ENCODE measurements around the gene TRIM48.
"Not testable (repeated sequence)": the region's sequence is repeated elsewhere in the genome, so short reads cannot be mapped to it uniquely, and the experiment has no call there.

Gene TRIM48

DNA sequence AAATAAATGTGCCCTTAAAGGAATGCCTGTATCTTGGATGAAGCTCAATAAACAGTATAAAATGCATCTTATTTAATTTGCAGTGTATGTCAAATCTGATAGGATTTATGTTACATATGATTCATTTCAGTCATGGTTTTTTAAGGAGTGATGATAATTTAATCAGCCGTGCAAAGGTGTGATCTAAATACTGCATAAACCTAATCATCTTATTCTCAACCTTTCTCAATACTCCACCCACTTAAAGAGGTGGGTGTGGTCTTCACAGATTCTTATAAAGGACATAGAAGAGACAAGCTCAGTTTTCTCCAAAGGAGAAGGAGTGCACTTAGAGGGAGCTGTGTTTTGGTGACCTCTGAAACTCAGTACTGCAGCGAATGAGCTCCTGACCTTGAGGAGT lies at the start of gene TRIM48:
TSS of gene TRIM48 (plus strand) at position 301 of the 400 bp plus-strand sequence. CDS start 113 bp downstream, outside the sequence.
- H3K4me3 ChIP-seq (ENCODE audit: low read length); H3K36me3 ChIP-seq (ENCODE audit: control insufficient read depth, insufficient read depth, low read length); H3K27me3 ChIP-seq (ENCODE audit: control insufficient read depth, insufficient read depth, low read length); H3K9ac ChIP-seq (ENCODE audit: low read length); H3K27ac ChIP-seq (ENCODE audit: low read depth, low read length); H3K4me1 ChIP-seq (ENCODE audit: control insufficient read depth, insufficient read depth, low read length): not testable (repeated sequence)

GRCh38 chr11:55238316-55238715 lies 23.6 kb upstream of the TRIM48 start:
- H3K27me3 ChIP-seq (ENCODE audit: control insufficient read depth, insufficient read depth, low read length); H3K36me3 ChIP-seq (ENCODE audit: control insufficient read depth, insufficient read depth, low read length); H3K4me1 ChIP-seq (ENCODE audit: control insufficient read depth, insufficient read depth, low read length): not testable (repeated sequence)

GRCh38 chr11:55263081-55263480 lies 1.1 kb downstream of the TRIM48 start:
- Histone ChIP-seq H3K27ac (ENCODE audit: low read depth, low read length) (no peak overlapping the region), H3K27me3 (ENCODE audit: control insufficient read depth, insufficient read depth, low read length) (no peaks in the 10 kb centered on the region)

More at GRCh38 chr11:55238316-55238715, 23.6 kb upstream of the TRIM48 start:
- not testable (repeated sequence) for H3K9ac ChIP-seq (ENCODE audit: low read length); H3K4me3 ChIP-seq (ENCODE audit: low read length); H3K27ac ChIP-seq (ENCODE audit: low read depth, low read length)

More at GRCh38 chr11:55263081-55263480, 1.1 kb downstream of the TRIM48 start:
- Histone ChIP-seq H3K36me3 (ENCODE audit: control insufficient read depth, insufficient read depth, low read length) (no peaks in the 10 kb centered on the region), H3K9ac (ENCODE audit: low read length) (no peak overlapping the region), H3K4me1 (ENCODE audit: control insufficient read depth, insufficient read depth, low read length) (no peaks in the 10 kb centered on the region), H3K4me3 (ENCODE audit: low read length) (no peak overlapping the region)

Measured in rectal smooth muscle tissue (tissue), 1 donor.